Measurements from ENCODE around the gene ZNF385A.

GRCh38 chr12:54368709-54369596 lies 15.6 kb downstream of the ZNF385A start:
- TF ChIP-seq ZNF274 (IDR thresholded peaks at IDR 0.05; ENCODE audit: low read depth, low read length) (no peak), SUZ12 (IDR thresholded peaks at IDR 0.05; ENCODE audit: extremely low read depth, insufficient read depth, insufficient read length) (no peak)

Measured in NT2/D1 (cell line).